HepG2 (cell line): ENCODE measurements around the gene PATL2. TPM values are rescaled to one million over a fixed set of nuclear protein-coding genes. Genes with fewer than 3 reads are reported as not detected.

ENCODE experiments used
- ATAC-seq: fragments of 200-7000 bp; cut with Tn5 transposase; 3 replicates; pipeline ENCODE4 v1.9.1; 2020; ENCODE audit warnings: mild to moderate bottlenecking, moderate library complexity
- BruUV-seq: library from RNA; stranded (reverse); fragments of 400-500 nt; replicated peaks from 2 replicates; lab custom pipeline; 2021; lab: Mats Ljungman, UMichigan
- CTCF ChIA-PET: fragments of 300-600 bp; formaldehyde crosslinking; extraction: SDS; loops from one replicate; lab custom pipeline; 2021; ENCODE audit warnings: low total read pairs, inconsistent platforms, low intra/inter-chr PET ratio; lab: Yijun Ruan, JAX
- POLR2A ChIA-PET: fragments of 350-600 bp; sonication (Branson Sonifier 250); formaldehyde crosslinking; loops from one replicate; lab custom pipeline; 2020; ENCODE audit warnings: antibody characterized with exemption, inconsistent platforms; lab: Yijun Ruan, JAX
- DNase-seq: peaks from one replicate; pipeline ENCODE4 v3.0.0-alpha.2; 2015; ENCODE audit warnings: low spot score
- FAIRE-seq: peaks from 3 replicates; lab custom pipeline; 2011; peaks lifted over from hg19 to GRCh38; lab: Jason Lieb, UNC
- H2AFZ ChIP-seq: one replicate; pipeline ENCODE4 v1.6.1; 2011; ENCODE audit warnings: low read length, inconsistent platforms
- H3K27ac ChIP-seq: fragments of 300-600 bp; 3 replicates; pipeline ENCODE4 v1.8.0; 2011; ENCODE audit warnings: mixed run types, mild to moderate bottlenecking, mixed read lengths, low read length, inconsistent platforms; ENCODE audit not compliant: insufficient read depth; ENCODE audit errors: extremely low read length
- H3K27me3 ChIP-seq, 2 experiments: fragments of 200-600 bp in 1 of 2; 2 replicates in 1 of 2; 3 replicates in 1 of 2; pipeline versions ENCODE4 v1.6.0 to v1.8.0; 2011; ENCODE audit warnings: low read length in 2 of 2, mild to moderate bottlenecking in 2 of 2, moderate library complexity in 2 of 2, inconsistent platforms in 1 of 2; ENCODE audit not compliant: insufficient read depth in 2 of 2, control insufficient read depth in 1 of 2
- H3K36me3 ChIP-seq, 2 experiments: fragments of 200-600 bp in 1 of 2; replicated peaks in 1 of 2; 2 replicates in 1 of 2; 3 replicates in 1 of 2; pipeline versions ENCODE4 v1.5.1 to v1.8.0; 2011; ENCODE audit warnings: low read length in 2 of 2, inconsistent platforms in 1 of 2; ENCODE audit not compliant: insufficient read depth in 2 of 2, control insufficient read depth in 1 of 2
- H3K4me1 ChIP-seq: 2 replicates; pipeline ENCODE4 v1.5.1; 2012; ENCODE audit warnings: low read length, inconsistent platforms; ENCODE audit not compliant: insufficient read depth
- H3K4me2 ChIP-seq: 2 replicates; pipeline ENCODE4 v1.6.0; 2011; ENCODE audit warnings: low read depth, low read length, inconsistent platforms
- H3K4me3 ChIP-seq, 3 experiments: fragments of 200-600 bp in 1 of 3; sonication (generic), shearing (Covaris generic) in 1 of 3; replicated peaks in 1 of 3; 2 replicates each; pipeline ENCODE4 v1.5.1; 2011 to 2016; ENCODE audit warnings: low read length in 3 of 3, inconsistent platforms in 2 of 3, low read depth in 2 of 3, mild to moderate bottlenecking in 2 of 3, control low read depth in 1 of 3, mixed read lengths in 1 of 3; ENCODE audit not compliant: insufficient read depth in 1 of 3
- H3K79me2 ChIP-seq: one replicate; pipeline ENCODE4 v1.6.1; 2011; ENCODE audit warnings: low read length, inconsistent platforms; ENCODE audit not compliant: insufficient read depth
- H3K9ac ChIP-seq: 2 replicates; pipeline ENCODE4 v1.6.0; 2011; ENCODE audit warnings: mild to moderate bottlenecking, low read depth, low read length, inconsistent platforms; ENCODE audit not compliant: insufficient read depth
- H3K9me3 ChIP-seq: 2 replicates; pipeline ENCODE4 v1.5.1; 2012; ENCODE audit warnings: mild to moderate bottlenecking, low read length
- H4K20me1 ChIP-seq: 2 replicates; pipeline ENCODE4 v1.6.0; 2011; ENCODE audit warnings: inconsistent platforms, mild to moderate bottlenecking, low read length, moderate library complexity; ENCODE audit not compliant: insufficient read depth
- MTA3 ChIP-seq: sonication (generic); formaldehyde crosslinking; IDR thresholded peaks from 2 replicates; pipeline ENCODE4 v1.4.0; 2020; ENCODE audit warnings: missing genetic modification reagents
- SMC3 ChIP-seq: IDR thresholded peaks from 2 replicates; pipeline ENCODE4 v1.6.1; 2011; ENCODE audit warnings: low read length, improper control_type of control experiment
- ZNF281 ChIP-seq: sonication (generic); formaldehyde crosslinking; IDR thresholded peaks from 2 replicates; pipeline ENCODE4 v1.4.0; 2020; ENCODE audit warnings: missing genetic modification reagents, borderline replicate concordance
- ZNF605 ChIP-seq: sonication (generic); formaldehyde crosslinking; IDR thresholded peaks from 2 replicates; pipeline ENCODE4 v1.8.0; 2022; ENCODE audit warnings: mild to moderate bottlenecking, missing genetic modification reagents
- WGBS: methylation state at CpG from one replicate; pipeline ENCODE4 v1.1.6; 2017; ENCODE audit warnings: low lambda C conversion rate; 5-methylcytosine and 5-hydroxymethylcytosine counted together
- in situ Hi-C: cut with HindIII; loops from 2 replicates; pipeline ENCODE4 v1.10.0; 2017; ENCODE audit warnings: low pct_unique_long_range_greater_than_20kb; ENCODE audit not compliant: extremely low pct_ligation_motif_present
- intact Hi-C: fragments of 100-400 bp; cut with micrococcal nuclease; formaldehyde crosslinking; loops from one replicate; pipeline ENCODE4 v1.10.0; 2022; ENCODE audit not compliant: unreplicated experiment
- polyA plus RNA-seq, 8 experiments: library from polyadenylated mRNA; depleted of rRNA in 3 of 8; stranded (reverse) in 7 of 8; unstranded in 1 of 8; fragments of >200 nt; fragmentation: Illumina TruSeq in 4 of 8; extraction: Trizol in 4 of 8; gene quantifications; 2 replicates each; pipeline versions ENCODE4 v1.2.1 to v1.2.3, GENCODE V29; 2011 to 2016; ENCODE audit warnings: low read depth in 4 of 8, missing spikeins in 1 of 8, mixed read lengths in 1 of 8; ENCODE audit not compliant: insufficient read depth in 1 of 8
- total RNA-seq, 5 experiments: library from RNA; depleted of rRNA; stranded (reverse); fragments of >200 nt; fragmentation: Illumina TruSeq; extraction: Trizol; gene quantifications; 2 replicates each; pipeline ENCODE4 v1.2.3, GENCODE V29; 2016; ENCODE audit warnings: low read depth in 1 of 5

The PATL2 gene
- total and polyA plus RNA-seq, 2 of the 13 experiments (the other 11 are each of a cell fraction or from before 2014, with no cell fraction given): 0.15 to 0.53 TPM

GRCh38 chr15:44722011-44722410, 10.9 kb upstream of the PATL2 start:
- H3K79me2 ChIP-seq: no peaks in the 10 kb centered on the region
- peaks cover 55% of the 10 kb centered on the region for H3K4me1 ChIP-seq
- no peak for TF ChIP-seq SMC3
- TF ChIP-seq ZNF281 (CRISPR knock-in tag): no peak
- TF ChIP-seq MTA3 (CRISPR knock-in tag): no peak
- TF ChIP-seq ZNF605 (CRISPR knock-in tag): no peak
- H4K20me1 ChIP-seq: no peaks in the 10 kb centered on the region
- POLR2A ChIA-PET: interaction anchor here (1.3 to 3.4 kb wide), 2 partner anchors 10 to 58 kb away, joined by 5 to 17 read pairs; partner anchors contain the start of genes B2M, PATL2 and SPG11
- H3K27me3 ChIP-seq: no peaks in the 10 kb centered on the region
- DNase-seq: no peak
- in situ Hi-C loops: no loop called here
- no TSS peak for BruUV-seq
- H3K4me2 ChIP-seq: no peak overlapping the region
- H3K36me3 ChIP-seq: peaks cover 2 to 7% of the 10 kb centered on the region in 2 experiments; a peak in 2 of 5 replicates
- no peak for ATAC-seq
- no peak overlapping the region for H3K9ac ChIP-seq
- whole genome bisulfite sequencing: 75% methylated on average over 2 of the region's 2 CpGs
- no peaks in the 10 kb centered on the region for H3K9me3 ChIP-seq
- no peak for FAIRE-seq
- H3K27ac ChIP-seq: no peak overlapping the region
- H2AFZ ChIP-seq: no peak overlapping the region
- CTCF ChIA-PET: no interaction called here
- H3K4me3 ChIP-seq: no peak overlapping the region
- intact Hi-C loops: no loop called here
